Measurements from ENCODE around the gene TMEM236. TPM values are rescaled to one million over a fixed set of nuclear protein-coding genes. Genes with fewer than 3 reads are reported as not detected.

TMEM236 gene
- total RNA-seq, 4 donors from 2014 or later, result 1.7 to 4.1 (median 3.0) TPM

DNA sequence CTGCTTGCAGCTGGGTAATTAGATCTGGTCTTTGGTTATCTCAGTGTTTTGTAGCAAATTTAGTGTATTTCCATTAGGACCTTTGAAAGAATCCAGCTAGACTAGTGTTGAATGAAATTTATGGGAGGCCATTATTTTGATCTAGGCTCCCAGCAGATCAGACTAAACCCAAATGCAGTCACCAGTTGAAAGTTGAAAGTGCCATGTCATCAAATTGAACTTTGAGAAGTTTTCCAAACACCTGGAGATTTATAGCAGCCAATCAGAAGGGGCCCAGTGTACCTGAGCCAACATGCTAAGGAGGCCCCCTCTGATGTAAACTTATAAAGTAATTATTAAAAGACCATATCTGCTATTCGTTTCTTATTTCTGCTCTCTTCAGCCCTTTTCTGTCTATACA is 11.3 kb upstream of the TMEM236 start:
- TF ChIP-seq, protein P1, sequence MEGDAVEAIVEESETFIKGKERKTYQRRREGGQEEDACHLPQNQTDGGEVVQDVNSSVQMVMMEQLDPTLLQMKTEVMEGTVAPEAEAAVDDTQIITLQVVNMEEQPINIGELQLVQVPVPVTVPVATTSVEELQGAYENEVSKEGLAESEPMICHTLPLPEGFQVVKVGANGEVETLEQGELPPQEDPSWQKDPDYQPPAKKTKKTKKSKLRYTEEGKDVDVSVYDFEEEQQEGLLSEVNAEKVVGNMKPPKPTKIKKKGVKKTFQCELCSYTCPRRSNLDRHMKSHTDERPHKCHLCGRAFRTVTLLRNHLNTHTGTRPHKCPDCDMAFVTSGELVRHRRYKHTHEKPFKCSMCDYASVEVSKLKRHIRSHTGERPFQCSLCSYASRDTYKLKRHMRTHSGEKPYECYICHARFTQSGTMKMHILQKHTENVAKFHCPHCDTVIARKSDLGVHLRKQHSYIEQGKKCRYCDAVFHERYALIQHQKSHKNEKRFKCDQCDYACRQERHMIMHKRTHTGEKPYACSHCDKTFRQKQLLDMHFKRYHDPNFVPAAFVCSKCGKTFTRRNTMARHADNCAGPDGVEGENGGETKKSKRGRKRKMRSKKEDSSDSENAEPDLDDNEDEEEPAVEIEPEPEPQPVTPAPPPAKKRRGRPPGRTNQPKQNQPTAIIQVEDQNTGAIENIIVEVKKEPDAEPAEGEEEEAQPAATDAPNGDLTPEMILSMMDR (IDR thresholded peaks at IDR 0.05), result no peak
- no peak for DNase-seq (ENCODE audit: low spot score)
- ATAC-seq (ENCODE audit: low FRiP score), result no peak

DNA sequence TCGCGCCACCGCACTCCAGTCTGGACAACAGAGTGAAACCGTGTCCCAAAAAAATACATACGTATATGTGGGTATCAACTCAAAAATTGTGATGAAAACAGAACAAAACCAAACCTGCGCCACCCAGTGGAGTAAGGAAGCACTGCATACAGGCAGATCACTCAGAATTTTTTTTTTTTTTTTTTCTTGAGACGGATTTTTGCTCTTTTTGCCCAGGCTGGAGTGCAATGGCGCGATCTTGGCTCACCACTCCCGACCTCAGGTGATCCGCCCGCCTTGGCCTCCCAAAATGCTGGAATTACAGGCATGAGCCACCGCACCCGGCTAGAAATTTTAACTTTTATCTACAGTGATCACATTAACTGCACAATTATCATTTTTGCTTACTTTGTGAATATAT is 9.1 kb upstream of the TMEM236 start:
- TF ChIP-seq, protein P1 (IDR thresholded peaks at IDR 0.05), result peak in 1 of 3 donors; percentile 78
- DNase-seq (ENCODE audit: low spot score) (peak; percentile 65), ATAC-seq (ENCODE audit: low FRiP score) (no peak)

DNA sequence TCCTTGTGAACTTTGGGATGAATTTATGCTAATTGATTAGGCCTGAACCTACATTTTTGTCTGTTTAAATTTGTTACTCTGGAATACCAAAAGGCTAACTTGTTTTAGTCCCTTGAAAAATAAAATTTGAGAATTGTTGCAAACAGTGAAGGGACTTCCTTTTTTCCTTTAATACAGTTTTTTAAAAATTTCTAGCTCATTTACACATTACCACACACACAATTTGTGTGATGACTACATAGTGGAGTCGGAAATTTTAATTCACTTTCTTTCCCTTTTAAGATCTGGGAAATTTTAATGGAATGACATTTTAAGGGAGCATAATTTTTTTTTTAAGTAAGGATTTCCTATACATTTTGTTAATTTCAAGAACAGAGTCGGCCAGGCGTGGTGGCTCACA is 8.6 kb upstream of the TMEM236 start:
- DNase-seq (ENCODE audit: low spot score), result no peak
- no peak for ATAC-seq (ENCODE audit: low FRiP score)
- TF ChIP-seq, protein P1 (IDR thresholded peaks at IDR 0.05), result no peak

DNA sequence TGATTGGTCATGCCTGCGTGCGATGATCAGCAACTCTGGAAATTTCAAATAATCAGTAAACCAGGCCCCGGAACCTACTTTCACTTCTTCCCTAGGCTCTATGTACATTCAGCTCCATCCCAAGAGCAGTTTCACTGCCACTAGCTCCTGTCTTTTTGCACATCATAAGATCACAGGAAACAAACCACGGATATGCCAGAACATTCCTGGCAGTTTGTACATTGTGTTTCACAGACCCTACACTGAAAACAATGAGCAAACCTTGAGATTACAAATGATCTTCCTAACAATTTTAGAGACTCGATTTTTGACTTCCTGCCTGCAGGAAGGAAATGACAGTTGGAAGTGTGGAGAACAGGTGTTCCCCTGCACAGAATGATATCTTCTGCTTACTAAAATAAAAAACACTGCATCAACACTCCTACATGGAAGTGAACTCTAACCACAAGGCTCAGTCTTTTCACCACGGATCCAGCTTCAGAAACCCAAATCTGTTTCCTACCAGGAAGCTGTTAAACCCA is 7.6 kb upstream of the TMEM236 start:
- ATAC-seq (ENCODE audit: low FRiP score), result no peak
- TF ChIP-seq, protein P1 (IDR thresholded peaks at IDR 0.05), result no peak
- no peak for DNase-seq (ENCODE audit: low spot score)

DNA sequence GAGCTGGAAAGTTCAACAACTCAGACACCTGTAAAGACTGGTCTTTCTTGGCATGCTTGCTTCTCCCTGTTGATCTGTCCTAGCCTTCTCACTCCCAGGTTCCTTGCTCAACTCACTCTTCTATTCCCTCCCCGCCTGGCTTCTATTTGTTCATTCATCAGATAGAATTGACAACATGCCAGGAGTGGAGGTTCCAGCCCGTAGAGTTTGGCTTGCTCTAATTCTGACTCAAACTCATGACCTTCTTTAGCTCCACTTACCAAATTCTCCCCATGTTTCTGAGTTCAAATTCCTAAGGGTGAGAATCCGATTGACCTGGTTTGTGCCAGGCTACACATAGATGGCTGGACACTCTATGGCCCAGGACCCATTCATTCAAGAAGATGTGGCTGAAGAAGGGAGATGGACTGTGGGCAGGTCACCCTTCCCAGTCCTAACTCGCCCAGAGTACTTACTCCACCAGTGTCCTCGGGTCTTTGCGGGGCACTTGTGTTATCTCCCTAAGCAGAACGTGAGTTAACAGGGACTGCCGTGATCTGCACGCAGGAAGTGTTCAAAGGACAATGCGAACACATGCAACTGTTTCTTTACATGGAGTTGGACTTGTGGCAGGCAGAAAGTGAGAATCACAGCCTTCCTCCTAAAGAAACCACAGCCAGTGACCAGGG is 4.0 kb upstream of the TMEM236 start:
- peak; percentile 51 for ATAC-seq (ENCODE audit: low FRiP score)
- TF ChIP-seq, protein P1 (IDR thresholded peaks at IDR 0.05), result no peak
- no peak for DNase-seq (ENCODE audit: low spot score)

DNA sequence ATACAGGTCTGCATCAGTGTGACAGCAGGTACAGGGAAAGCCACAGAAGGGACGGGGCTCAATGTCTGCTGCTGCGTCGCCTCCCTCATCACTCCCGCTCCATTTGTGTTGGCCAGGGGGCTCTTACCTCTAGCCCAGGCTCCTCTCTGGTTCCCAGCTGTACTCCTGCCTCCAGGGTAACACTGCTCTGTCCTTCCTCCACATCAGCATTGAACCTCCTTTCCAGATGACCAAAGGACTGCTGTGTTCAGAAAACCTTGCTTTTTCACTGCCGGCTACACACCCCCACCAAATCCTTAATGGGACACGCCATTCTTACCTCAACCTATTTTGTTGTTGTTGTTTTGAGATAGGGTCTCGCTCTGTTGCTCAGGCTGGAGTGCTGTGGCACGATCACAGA is 2.1 kb upstream of the TMEM236 start:
- ATAC-seq (ENCODE audit: low FRiP score), result no peak
- TF ChIP-seq, protein P1 (IDR thresholded peaks at IDR 0.05), result no peak
- DNase-seq (ENCODE audit: low spot score), result no peak

DNA sequence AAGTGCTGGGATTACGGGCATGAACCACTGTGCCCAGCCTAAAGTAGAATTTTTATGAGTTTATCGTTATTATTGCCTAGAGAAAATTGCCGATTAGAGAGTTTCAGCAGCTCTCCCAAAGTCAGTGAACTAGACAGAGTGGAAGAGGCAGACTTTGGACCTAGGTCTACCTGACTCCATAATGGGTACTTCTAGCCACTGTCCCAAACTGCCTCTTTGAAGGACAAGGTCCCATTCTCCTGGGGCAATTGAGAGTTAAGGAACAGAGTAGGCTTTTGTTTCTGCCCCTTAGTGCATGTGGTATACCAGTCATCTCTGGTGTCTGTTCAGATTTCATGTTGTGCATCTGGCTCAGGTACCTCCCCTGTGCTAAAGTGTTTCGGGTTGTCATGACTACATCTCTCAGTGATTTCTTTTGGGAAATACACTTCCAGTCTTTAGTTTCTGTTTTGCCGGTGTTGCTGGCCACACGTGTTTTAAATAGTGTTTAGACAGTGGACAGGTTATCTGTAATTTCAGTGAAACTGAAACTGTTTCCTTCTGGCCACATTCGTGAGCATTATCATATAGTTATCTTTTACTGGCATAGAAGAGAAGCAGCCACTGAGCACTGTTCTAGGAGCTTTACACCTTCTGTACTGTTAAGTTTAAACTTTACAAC is 4.7 kb downstream of the TMEM236 start:
- no peak for DNase-seq (ENCODE audit: low spot score)
- peak; percentile 54 for ATAC-seq (ENCODE audit: low FRiP score)
- TF ChIP-seq, protein P1 (IDR thresholded peaks at IDR 0.05), result no peak
